Hepatocyte (in vitro differentiated cells): ENCODE results near the gene SPINDOC.

Experiments
- CTCF ChIP-seq: fragments of 200-600 bp; sonication (generic); IDR thresholded peaks from 2 replicates; pipeline ENCODE4 v1.5.1; 2016; ENCODE audit warnings: antibody characterized with exemption, mild to moderate bottlenecking; ENCODE audit not compliant: poor library complexity
- EZH2 ChIP-seq: fragments of 200-600 bp; sonication (generic); IDR thresholded peaks from 2 replicates; pipeline ENCODE4 v1.6.1; 2016; ENCODE audit warnings: antibody characterized with exemption, mild to moderate bottlenecking, borderline replicate concordance

GRCh38 chr11:63795066-63795465 is 18.2 kb upstream of the SPINDOC start:
- TF ChIP-seq CTCF (no peak), EZH2 (no peak)
